DOHH2 (cell line): ENCODE measurements around the gene TNK1.

ENCODE experiments used
- CTCF ChIP-seq: fragments of 200-600 bp; sonication (generic); IDR thresholded peaks from one replicate; pipeline ENCODE4 v1.5.1; 2014; ENCODE audit warnings: antibody characterized with exemption, mild to moderate bottlenecking, low read depth, low read length; ENCODE audit not compliant: poor library complexity, severe bottlenecking
- EZH2phosphoT487 ChIP-seq: fragments of 200-600 bp; sonication (generic); IDR thresholded peaks from 2 replicates; pipeline ENCODE4 v1.6.1; 2017; ENCODE audit warnings: borderline replicate concordance, mild to moderate bottlenecking, antibody characterized with exemption, low read length, moderate library complexity, mixed read lengths

DNA sequence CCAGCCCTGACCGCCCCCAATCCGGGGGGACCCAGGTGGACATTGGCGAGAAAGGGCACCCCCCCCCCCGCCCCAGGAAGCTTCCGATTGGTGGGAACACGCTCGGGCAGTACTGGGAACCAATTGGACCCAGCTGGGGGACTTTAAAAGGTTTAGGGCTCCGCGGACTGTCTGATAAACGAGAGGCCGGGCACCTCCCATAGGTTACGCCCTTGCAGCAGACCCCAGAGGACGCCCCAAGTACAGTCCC is 22.8 kb downstream of the TNK1 start:
- TF ChIP-seq CTCF (no peak), EZH2phosphoT487 (no peak)
